ENCODE data around the gene ZFYVE28. TPM values are rescaled to one million over a fixed set of nuclear protein-coding genes. Genes with fewer than 3 reads are reported as not detected.

Gene ZFYVE28
- total RNA-seq, 1 donor from 2014 or later, result 11.3 TPM

- intact Hi-C loops (cut with DNase I), result no loop called here
- H3K4me1 ChIP-seq, result no peaks in the 10 kb centered on the region
- no peaks in the 10 kb centered on the region for H3K9me3 ChIP-seq
- H3K27ac ChIP-seq, result no peak overlapping the region
- H3K27me3 ChIP-seq, result no peaks in the 10 kb centered on the region
- TF ChIP-seq, protein P1, sequence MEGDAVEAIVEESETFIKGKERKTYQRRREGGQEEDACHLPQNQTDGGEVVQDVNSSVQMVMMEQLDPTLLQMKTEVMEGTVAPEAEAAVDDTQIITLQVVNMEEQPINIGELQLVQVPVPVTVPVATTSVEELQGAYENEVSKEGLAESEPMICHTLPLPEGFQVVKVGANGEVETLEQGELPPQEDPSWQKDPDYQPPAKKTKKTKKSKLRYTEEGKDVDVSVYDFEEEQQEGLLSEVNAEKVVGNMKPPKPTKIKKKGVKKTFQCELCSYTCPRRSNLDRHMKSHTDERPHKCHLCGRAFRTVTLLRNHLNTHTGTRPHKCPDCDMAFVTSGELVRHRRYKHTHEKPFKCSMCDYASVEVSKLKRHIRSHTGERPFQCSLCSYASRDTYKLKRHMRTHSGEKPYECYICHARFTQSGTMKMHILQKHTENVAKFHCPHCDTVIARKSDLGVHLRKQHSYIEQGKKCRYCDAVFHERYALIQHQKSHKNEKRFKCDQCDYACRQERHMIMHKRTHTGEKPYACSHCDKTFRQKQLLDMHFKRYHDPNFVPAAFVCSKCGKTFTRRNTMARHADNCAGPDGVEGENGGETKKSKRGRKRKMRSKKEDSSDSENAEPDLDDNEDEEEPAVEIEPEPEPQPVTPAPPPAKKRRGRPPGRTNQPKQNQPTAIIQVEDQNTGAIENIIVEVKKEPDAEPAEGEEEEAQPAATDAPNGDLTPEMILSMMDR (IDR thresholded peaks at IDR 0.05), result no peak
- TF ChIP-seq POLR2AphosphoS5 (IDR thresholded peaks at IDR 0.05; ENCODE audit: insufficient read depth in 1 of 2, low read depth in 1 of 2), result no peak
- no peaks in the 10 kb centered on the region for H3K36me3 ChIP-seq
- no peak for DNase-seq (ENCODE audit: extremely low spot score in 2 of 2)
- no peak overlapping the region for H3K4me3 ChIP-seq
These were observed 24.8 kb upstream of the ZFYVE28 start for GRCh38 chr4:2443061-2443730.

GRCh38 chr4:2442175-2442993 is 23.9 kb upstream of the ZFYVE28 start:
- Histone ChIP-seq H3K4me3 (no peak overlapping the region), H3K4me1 (no peaks in the 10 kb centered on the region), H3K36me3 (no peaks in the 10 kb centered on the region), H3K9me3 (no peaks in the 10 kb centered on the region), H3K27ac (no peak overlapping the region), H3K27me3 (no peaks in the 10 kb centered on the region)
- no peak for TF ChIP-seq POLR2AphosphoS5 (IDR thresholded peaks at IDR 0.05; ENCODE audit: insufficient read depth in 1 of 2, low read depth in 1 of 2)
- TF ChIP-seq, protein P1 (IDR thresholded peaks at IDR 0.05), result no peak
- no peak for TF ChIP-seq POLR2A (IDR thresholded peaks at IDR 0.05)
- no peak for DNase-seq (ENCODE audit: extremely low spot score in 2 of 2)
- intact Hi-C loops (cut with DNase I), result no loop called here

- no peak for TF ChIP-seq POLR2A (IDR thresholded peaks at IDR 0.05)
- TF ChIP-seq POLR2AphosphoS5 (IDR thresholded peaks at IDR 0.05; ENCODE audit: insufficient read depth in 1 of 2, low read depth in 1 of 2), result no peak
- TF ChIP-seq, protein P1 (IDR thresholded peaks at IDR 0.05), result peak in 2 of 3 experiments; percentile 26 to 60
- Histone ChIP-seq H3K27ac (no peak overlapping the region), H3K4me1 (no peaks in the 10 kb centered on the region), H3K36me3 (no peaks in the 10 kb centered on the region), H3K27me3 (no peaks in the 10 kb centered on the region), H3K4me3 (no peak overlapping the region), H3K9me3 (no peaks in the 10 kb centered on the region)
- intact Hi-C loops (cut with DNase I), result no loop called here
- no peak for DNase-seq (ENCODE audit: extremely low spot score in 2 of 2)
These were observed 23.1 kb upstream of the ZFYVE28 start for GRCh38 chr4:2441393-2442174.

GRCh38 chr4:2438822-2439718 is 20.6 kb upstream of the ZFYVE28 start:
- H3K4me1 ChIP-seq, result no peaks in the 10 kb centered on the region
- no peak overlapping the region for H3K27ac ChIP-seq
- H3K9me3 ChIP-seq, result no peaks in the 10 kb centered on the region
- no peak overlapping the region for H3K4me3 ChIP-seq
- DNase-seq (ENCODE audit: extremely low spot score in 2 of 2), result no peak
- intact Hi-C loops (cut with DNase I), result no loop called here
- H3K27me3 ChIP-seq, result no peaks in the 10 kb centered on the region
- no peaks in the 10 kb centered on the region for H3K36me3 ChIP-seq
- TF ChIP-seq, protein P1 (IDR thresholded peaks at IDR 0.05), result no peak
- TF ChIP-seq POLR2A (IDR thresholded peaks at IDR 0.05), result no peak
- no peak for TF ChIP-seq POLR2AphosphoS5 (IDR thresholded peaks at IDR 0.05; ENCODE audit: insufficient read depth in 1 of 2, low read depth in 1 of 2)

Measured in vagina (tissue), 2 donors.